Uterus (tissue), 2 donors: ENCODE data around the gene GALNT12.

Experiments
- POLR2A ChIP-seq, 2 donors: fragments of 450-650 bp; IDR thresholded peaks; one replicate each; pipeline ENCODE4 v1.6.1; 2016; ENCODE audit warnings: antibody characterized with exemption in 2 of 2, mild to moderate bottlenecking in 1 of 2, moderate library complexity in 1 of 2
- TF ChIP-seq, protein P1 (sequence below), 4 experiments: fragments of 200-600 bp in 2 of 4; fragments of 450-650 bp in 2 of 4; sonication (generic) in 2 of 4; IDR thresholded peaks; one replicate each; pipeline ENCODE4 v1.5.1; 2016 to 2019; ENCODE audit warnings: antibody characterized with exemption in 4 of 4, mild to moderate bottlenecking in 2 of 4, moderate library complexity in 1 of 4

DNA sequence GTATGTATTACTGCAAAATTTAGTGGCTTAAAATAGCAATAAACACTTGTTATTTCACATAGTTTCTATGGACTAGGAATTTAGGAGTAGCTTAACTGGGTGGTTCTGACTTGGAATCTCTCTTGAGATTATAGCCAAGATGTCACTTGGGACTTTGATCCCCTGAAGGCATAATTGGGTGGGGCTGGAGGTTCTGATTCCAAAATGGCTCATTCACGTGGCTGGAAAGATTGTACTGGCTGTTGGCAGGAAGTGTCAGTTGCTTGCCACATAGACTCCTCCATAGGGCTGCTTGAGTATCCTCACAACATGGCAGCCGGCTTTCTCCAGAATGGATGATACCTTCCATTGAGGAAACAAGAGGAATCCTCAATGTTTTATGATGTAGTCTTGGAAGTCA, 11.3 kb downstream of the GALNT12 start:
- TF ChIP-seq, protein P1, sequence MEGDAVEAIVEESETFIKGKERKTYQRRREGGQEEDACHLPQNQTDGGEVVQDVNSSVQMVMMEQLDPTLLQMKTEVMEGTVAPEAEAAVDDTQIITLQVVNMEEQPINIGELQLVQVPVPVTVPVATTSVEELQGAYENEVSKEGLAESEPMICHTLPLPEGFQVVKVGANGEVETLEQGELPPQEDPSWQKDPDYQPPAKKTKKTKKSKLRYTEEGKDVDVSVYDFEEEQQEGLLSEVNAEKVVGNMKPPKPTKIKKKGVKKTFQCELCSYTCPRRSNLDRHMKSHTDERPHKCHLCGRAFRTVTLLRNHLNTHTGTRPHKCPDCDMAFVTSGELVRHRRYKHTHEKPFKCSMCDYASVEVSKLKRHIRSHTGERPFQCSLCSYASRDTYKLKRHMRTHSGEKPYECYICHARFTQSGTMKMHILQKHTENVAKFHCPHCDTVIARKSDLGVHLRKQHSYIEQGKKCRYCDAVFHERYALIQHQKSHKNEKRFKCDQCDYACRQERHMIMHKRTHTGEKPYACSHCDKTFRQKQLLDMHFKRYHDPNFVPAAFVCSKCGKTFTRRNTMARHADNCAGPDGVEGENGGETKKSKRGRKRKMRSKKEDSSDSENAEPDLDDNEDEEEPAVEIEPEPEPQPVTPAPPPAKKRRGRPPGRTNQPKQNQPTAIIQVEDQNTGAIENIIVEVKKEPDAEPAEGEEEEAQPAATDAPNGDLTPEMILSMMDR (IDR thresholded peaks at IDR 0.05): no peak
- no peak for TF ChIP-seq POLR2A (IDR thresholded peaks at IDR 0.05)
